MM.1S (cell line): ENCODE data around the gene LTO1.

Source experiments
- DNase-seq: peaks from one replicate; pipeline ENCODE4 v3.0.0-alpha.2; 2015
- H2AFZ ChIP-seq: fragments of 300-600 bp; sonication (generic); 2 replicates; pipeline ENCODE4 v1.6.0; 2016; ENCODE audit warnings: antibody characterized with exemption, low read length
- H3F3A ChIP-seq: fragments of 300-600 bp; sonication (generic); 2 replicates; pipeline ENCODE4 v1.6.1; 2016; ENCODE audit warnings: mild to moderate bottlenecking, antibody characterized with exemption, low read length, moderate library complexity, mixed read lengths; ENCODE audit not compliant: insufficient read depth
- H3K27ac ChIP-seq: fragments of 300-600 bp; sonication (generic); 2 replicates; pipeline ENCODE4 v1.5.1; 2016; ENCODE audit warnings: mild to moderate bottlenecking, low read length
- H3K27me3 ChIP-seq: fragments of 300-600 bp; sonication (generic); replicated peaks from 2 replicates; pipeline ENCODE4 v1.6.0; 2016; ENCODE audit warnings: low read length; ENCODE audit not compliant: insufficient read depth
- H3K36me3 ChIP-seq: fragments of 300-600 bp; sonication (generic); replicated peaks from 2 replicates; pipeline ENCODE4 v1.6.1; 2016; ENCODE audit warnings: mild to moderate bottlenecking, low read length, mixed read lengths; ENCODE audit not compliant: insufficient read depth
- H3K4me1 ChIP-seq: fragments of 300-600 bp; sonication (generic); 2 replicates; pipeline ENCODE4 v1.6.1; 2016; ENCODE audit warnings: low read length, mixed read lengths
- H3K4me2 ChIP-seq: fragments of 300-600 bp; sonication (generic); 2 replicates; pipeline ENCODE4 v1.6.0; 2016; ENCODE audit warnings: low read depth, low read length
- H3K4me3 ChIP-seq: fragments of 300-600 bp; sonication (generic); 2 replicates; pipeline ENCODE4 v1.5.1; 2016; ENCODE audit warnings: low read length, mixed read lengths
- H3K79me2 ChIP-seq: fragments of 300-600 bp; sonication (generic); 2 replicates; pipeline ENCODE4 v1.6.1; 2016; ENCODE audit warnings: mixed run types, low read length, mixed read lengths
- H3K9ac ChIP-seq: fragments of 300-600 bp; sonication (generic); 2 replicates; pipeline ENCODE4 v1.6.1; 2016; ENCODE audit warnings: low read length, mixed read lengths
- H3K9me2 ChIP-seq: fragments of 300-600 bp; sonication (generic); replicated peaks from 2 replicates; pipeline ENCODE4 v1.6.1; 2016; ENCODE audit warnings: mild to moderate bottlenecking, low read length, mixed read lengths; ENCODE audit not compliant: insufficient read depth
- H3K9me3 ChIP-seq: fragments of 300-600 bp; sonication (generic); replicated peaks from 2 replicates; pipeline ENCODE4 v1.6.1; 2016; ENCODE audit warnings: mild to moderate bottlenecking, low read length, mixed read lengths; ENCODE audit not compliant: insufficient read depth
- H4K20me1 ChIP-seq: fragments of 300-600 bp; sonication (generic); 2 replicates; pipeline ENCODE4 v1.6.1; 2016; ENCODE audit warnings: mild to moderate bottlenecking, low read length, moderate library complexity, mixed read lengths; ENCODE audit not compliant: insufficient read depth
- CTCF ChIP-seq: fragments of 300-600 bp; sonication (generic); IDR thresholded peaks from 2 replicates; pipeline ENCODE4 v1.5.1; 2016; ENCODE audit warnings: antibody characterized with exemption, low read length, mixed read lengths
- EZH2 ChIP-seq: fragments of 300-600 bp; sonication (generic); optimal IDR thresholded peaks from 2 replicates; pipeline ENCODE3; 2017; ENCODE audit warnings: low read depth, mild to moderate bottlenecking, antibody characterized with exemption, low read length, mixed read lengths
- EZH2phosphoT487 ChIP-seq: fragments of 300-600 bp; sonication (generic); IDR thresholded peaks from 2 replicates; pipeline ENCODE4 v1.6.1; 2018; ENCODE audit warnings: antibody characterized with exemption, low read length

Gene LTO1

GRCh38 chr11:69661413-69661715 lies 13.8 kb downstream of the LTO1 start:
- Histone ChIP-seq H3K9me2 (no peaks in the 10 kb centered on the region), H3K9ac (no peak overlapping the region), H3K27ac (no peak overlapping the region), H3F3A (no peaks in the 10 kb centered on the region), H3K9me3 (no peaks in the 10 kb centered on the region), H3K4me3 (no peak overlapping the region), H4K20me1 (no peaks in the 10 kb centered on the region), H2AFZ (no peak overlapping the region), H3K4me2 (no peak overlapping the region), H3K36me3 (no peaks in the 10 kb centered on the region), H3K27me3 (peaks cover 7% of the 10 kb centered on the region), H3K79me2 (no peaks in the 10 kb centered on the region), H3K4me1 (no peaks in the 10 kb centered on the region)
- TF ChIP-seq EZH2phosphoT487 (no peak), EZH2 (no peak), CTCF (no peak)
- DNase-seq, result no peak

GRCh38 chr11:69660001-69660500 lies 15.1 kb downstream of the LTO1 start:
- TF ChIP-seq EZH2, result no peak
- no peak for TF ChIP-seq CTCF
- no peak for TF ChIP-seq EZH2phosphoT487
- no peak overlapping the region for H3K4me2 ChIP-seq
- H3K36me3 ChIP-seq, result no peaks in the 10 kb centered on the region
- no peaks in the 10 kb centered on the region for H3K9me2 ChIP-seq
- peaks cover 7% of the 10 kb centered on the region for H3K27me3 ChIP-seq
- H3K4me3 ChIP-seq, result no peak overlapping the region
- no peaks in the 10 kb centered on the region for H3F3A ChIP-seq
- H3K27ac ChIP-seq, result no peak overlapping the region
- no peaks in the 10 kb centered on the region for H3K79me2 ChIP-seq
- H3K9ac ChIP-seq, result no peak overlapping the region
- no peaks in the 10 kb centered on the region for H3K9me3 ChIP-seq
- H4K20me1 ChIP-seq, result no peaks in the 10 kb centered on the region
- DNase-seq, result no peak
- no peak overlapping the region for H2AFZ ChIP-seq
- no peaks in the 10 kb centered on the region for H3K4me1 ChIP-seq

- H3K27me3 ChIP-seq, result peaks cover 7% of the 10 kb centered on the region
- no peaks in the 10 kb centered on the region for H3K4me1 ChIP-seq
- no peak overlapping the region for H3K27ac ChIP-seq
- H3F3A ChIP-seq, result no peaks in the 10 kb centered on the region
- H3K9me2 ChIP-seq, result no peaks in the 10 kb centered on the region
- TF ChIP-seq EZH2, result no peak
- TF ChIP-seq CTCF, result no peak
- no peak for TF ChIP-seq EZH2phosphoT487
- DNase-seq, result no peak
- H3K36me3 ChIP-seq, result no peaks in the 10 kb centered on the region
- H3K4me2 ChIP-seq, result no peak overlapping the region
- H3K79me2 ChIP-seq, result no peaks in the 10 kb centered on the region
- H3K9ac ChIP-seq, result no peak overlapping the region
- no peaks in the 10 kb centered on the region for H4K20me1 ChIP-seq
- H2AFZ ChIP-seq, result no peak overlapping the region
- H3K4me3 ChIP-seq, result no peak overlapping the region
- no peaks in the 10 kb centered on the region for H3K9me3 ChIP-seq
These were observed 15.6 kb downstream of the LTO1 start for GRCh38 chr11:69659591-69659990.
